ENCODE data around the gene TRIM66.

- TF ChIP-seq CTCF (IDR thresholded peaks at IDR 0.05; ENCODE audit: low read depth, low read length) (no peak), POLR2A (IDR thresholded peaks at IDR 0.05; ENCODE audit: extremely low read depth, insufficient read length) (no peak), MYC (IDR thresholded peaks at IDR 0.05; ENCODE audit: low read depth, low read length) (no peak)
Observed at GRCh38 chr11:8598506-8598905, 84.0 kb downstream of the TRIM66 start.

Data from NB4 (cell line).